HepG2 (cell line): ENCODE measurements around the gene B4GALT4. TPM values are rescaled to one million over a fixed set of nuclear protein-coding genes. Genes with fewer than 3 reads are reported as not detected.

Source experiments
- ATAC-seq: fragments of 200-7000 bp; cut with Tn5 transposase; 3 replicates; pipeline ENCODE4 v1.9.1; 2020; ENCODE audit warnings: mild to moderate bottlenecking, moderate library complexity
- BruUV-seq: library from RNA; stranded (reverse); fragments of 400-500 nt; replicated peaks from 2 replicates; lab custom pipeline; 2021; lab: Mats Ljungman, UMichigan
- CTCF ChIA-PET: fragments of 300-600 bp; formaldehyde crosslinking; extraction: SDS; loops from one replicate; lab custom pipeline; 2021; ENCODE audit warnings: low total read pairs, inconsistent platforms, low intra/inter-chr PET ratio; lab: Yijun Ruan, JAX
- POLR2A ChIA-PET: fragments of 350-600 bp; sonication (Branson Sonifier 250); formaldehyde crosslinking; loops from one replicate; lab custom pipeline; 2020; ENCODE audit warnings: antibody characterized with exemption, inconsistent platforms; lab: Yijun Ruan, JAX
- DNase-seq: peaks from one replicate; pipeline ENCODE4 v3.0.0-alpha.2; 2015; ENCODE audit warnings: low spot score
- FAIRE-seq: peaks from 3 replicates; lab custom pipeline; 2011; peaks lifted over from hg19 to GRCh38; lab: Jason Lieb, UNC
- H2AFZ ChIP-seq: one replicate; pipeline ENCODE4 v1.6.1; 2011; ENCODE audit warnings: low read length, inconsistent platforms
- H3K27ac ChIP-seq: fragments of 300-600 bp; 3 replicates; pipeline ENCODE4 v1.8.0; 2011; ENCODE audit warnings: mixed run types, mild to moderate bottlenecking, mixed read lengths, low read length, inconsistent platforms; ENCODE audit not compliant: insufficient read depth; ENCODE audit errors: extremely low read length
- H3K27me3 ChIP-seq, 2 experiments: fragments of 200-600 bp in 1 of 2; 2 replicates in 1 of 2; 3 replicates in 1 of 2; pipeline versions ENCODE4 v1.6.0 to v1.8.0; 2011; ENCODE audit warnings: low read length in 2 of 2, mild to moderate bottlenecking in 2 of 2, moderate library complexity in 2 of 2, inconsistent platforms in 1 of 2; ENCODE audit not compliant: insufficient read depth in 2 of 2, control insufficient read depth in 1 of 2
- H3K36me3 ChIP-seq, 2 experiments: fragments of 200-600 bp in 1 of 2; replicated peaks in 1 of 2; 2 replicates in 1 of 2; 3 replicates in 1 of 2; pipeline versions ENCODE4 v1.5.1 to v1.8.0; 2011; ENCODE audit warnings: low read length in 2 of 2, inconsistent platforms in 1 of 2; ENCODE audit not compliant: insufficient read depth in 2 of 2, control insufficient read depth in 1 of 2
- H3K4me1 ChIP-seq: 2 replicates; pipeline ENCODE4 v1.5.1; 2012; ENCODE audit warnings: low read length, inconsistent platforms; ENCODE audit not compliant: insufficient read depth
- H3K4me2 ChIP-seq: 2 replicates; pipeline ENCODE4 v1.6.0; 2011; ENCODE audit warnings: low read depth, low read length, inconsistent platforms
- H3K4me3 ChIP-seq, 3 experiments: fragments of 200-600 bp in 1 of 3; sonication (generic), shearing (Covaris generic) in 1 of 3; replicated peaks in 1 of 3; 2 replicates each; pipeline ENCODE4 v1.5.1; 2011 to 2016; ENCODE audit warnings: low read length in 3 of 3, inconsistent platforms in 2 of 3, low read depth in 2 of 3, mild to moderate bottlenecking in 2 of 3, control low read depth in 1 of 3, mixed read lengths in 1 of 3; ENCODE audit not compliant: insufficient read depth in 1 of 3
- H3K79me2 ChIP-seq: one replicate; pipeline ENCODE4 v1.6.1; 2011; ENCODE audit warnings: low read length, inconsistent platforms; ENCODE audit not compliant: insufficient read depth
- H3K9ac ChIP-seq: 2 replicates; pipeline ENCODE4 v1.6.0; 2011; ENCODE audit warnings: mild to moderate bottlenecking, low read depth, low read length, inconsistent platforms; ENCODE audit not compliant: insufficient read depth
- H3K9me3 ChIP-seq: 2 replicates; pipeline ENCODE4 v1.5.1; 2012; ENCODE audit warnings: mild to moderate bottlenecking, low read length
- H4K20me1 ChIP-seq: 2 replicates; pipeline ENCODE4 v1.6.0; 2011; ENCODE audit warnings: inconsistent platforms, mild to moderate bottlenecking, low read length, moderate library complexity; ENCODE audit not compliant: insufficient read depth
- PTBP1 ChIP-seq: fragments of 200-400 bp; formaldehyde crosslinking; IDR thresholded peaks from 2 replicates; pipeline ENCODE4 v1.6.1; 2018; ENCODE audit warnings: low read length, low read depth; ENCODE audit not compliant: poor library complexity, severe bottlenecking
- SMAD1 ChIP-seq: sonication (generic); formaldehyde crosslinking; IDR thresholded peaks from 2 replicates; pipeline ENCODE4 v1.4.0; 2020; ENCODE audit warnings: missing genetic modification reagents, low read depth, mild to moderate bottlenecking, borderline replicate concordance
- SNAPC5 ChIP-seq: sonication (generic); formaldehyde crosslinking; IDR thresholded peaks from 2 replicates; pipeline ENCODE4 v1.8.1; 2023; ENCODE audit warnings: mild to moderate bottlenecking, missing genetic modification reagents, borderline replicate concordance
- STAT5B ChIP-seq: sonication (generic); formaldehyde crosslinking; IDR thresholded peaks from 2 replicates; pipeline ENCODE4 v1.4.0; 2020; ENCODE audit warnings: missing genetic modification reagents
- WIZ ChIP-seq: sonication (generic); formaldehyde crosslinking; IDR thresholded peaks from 2 replicates; pipeline ENCODE4 v1.5.1; 2020; ENCODE audit warnings: mild to moderate bottlenecking, missing genetic modification reagents
- ZNF138 ChIP-seq: sonication (generic); formaldehyde crosslinking; IDR thresholded peaks from 2 replicates; pipeline ENCODE4 v1.5.0; 2020; ENCODE audit warnings: mild to moderate bottlenecking, low read depth, missing genetic modification reagents
- ZNF281 ChIP-seq: sonication (generic); formaldehyde crosslinking; IDR thresholded peaks from 2 replicates; pipeline ENCODE4 v1.4.0; 2020; ENCODE audit warnings: missing genetic modification reagents, borderline replicate concordance
- ZNF326 ChIP-seq: sonication (generic); formaldehyde crosslinking; IDR thresholded peaks from 2 replicates; pipeline ENCODE4 v1.4.0; 2020; ENCODE audit warnings: missing genetic modification reagents, borderline replicate concordance
- ZNF354B ChIP-seq: sonication (generic); formaldehyde crosslinking; IDR thresholded peaks from 2 replicates; pipeline ENCODE4 v1.8.0; 2022; ENCODE audit warnings: mild to moderate bottlenecking, missing genetic modification reagents
- ZNF563 ChIP-seq: sonication (generic); formaldehyde crosslinking; IDR thresholded peaks from 2 replicates; pipeline ENCODE4 v1.8.0; 2022; ENCODE audit warnings: mild to moderate bottlenecking, moderate library complexity, missing genetic modification reagents
- ZNF678 ChIP-seq: sonication (generic); formaldehyde crosslinking; IDR thresholded peaks from 2 replicates; pipeline ENCODE4 v1.4.0; 2020; ENCODE audit warnings: mild to moderate bottlenecking, missing genetic modification reagents
- WGBS: methylation state at CpG from one replicate; pipeline ENCODE4 v1.1.6; 2017; ENCODE audit warnings: low lambda C conversion rate; 5-methylcytosine and 5-hydroxymethylcytosine counted together
- in situ Hi-C: cut with HindIII; loops from 2 replicates; pipeline ENCODE4 v1.10.0; 2017; ENCODE audit warnings: low pct_unique_long_range_greater_than_20kb; ENCODE audit not compliant: extremely low pct_ligation_motif_present
- intact Hi-C: fragments of 100-400 bp; cut with micrococcal nuclease; formaldehyde crosslinking; loops from one replicate; pipeline ENCODE4 v1.10.0; 2022; ENCODE audit not compliant: unreplicated experiment
- polyA plus RNA-seq, 8 experiments: library from polyadenylated mRNA; depleted of rRNA in 3 of 8; stranded (reverse) in 7 of 8; unstranded in 1 of 8; fragments of >200 nt; fragmentation: Illumina TruSeq in 4 of 8; extraction: Trizol in 4 of 8; gene quantifications; 2 replicates each; pipeline versions ENCODE4 v1.2.1 to v1.2.3, GENCODE V29; 2011 to 2016; ENCODE audit warnings: low read depth in 4 of 8, missing spikeins in 1 of 8, mixed read lengths in 1 of 8; ENCODE audit not compliant: insufficient read depth in 1 of 8
- total RNA-seq, 5 experiments: library from RNA; depleted of rRNA; stranded (reverse); fragments of >200 nt; fragmentation: Illumina TruSeq; extraction: Trizol; gene quantifications; 2 replicates each; pipeline ENCODE4 v1.2.3, GENCODE V29; 2016; ENCODE audit warnings: low read depth in 1 of 5

Gene B4GALT4
- total and polyA plus RNA-seq, 2 of the 13 experiments (the other 11 are each of a cell fraction or from before 2014, with no cell fraction given): 16.9 to 29.0 TPM

- TF ChIP-seq ZNF326 (no peak), ZNF138 (CRISPR knock-in tag) (no peak), PTBP1 (no peak), SMAD1 (CRISPR knock-in tag) (no peak), ZNF354B (no peak), ZNF563 (CRISPR knock-in tag) (no peak)
- TF ChIP-seq, all 625 proteins: peak for 0
Observed at GRCh38 chr3:119257111-119257510, 16.4 kb upstream of the B4GALT4 start (continued).

GRCh38 chr3:119255214-119255613 lies 14.5 kb upstream of the B4GALT4 start:
- in situ Hi-C loops (no loop called here), intact Hi-C loops (no loop called here)
- Histone ChIP-seq H3K79me2 (no peaks in the 10 kb centered on the region), H3K9ac (no peak overlapping the region), H3K4me2 (no peak overlapping the region), H3K27ac (no peak overlapping the region), H2AFZ (no peak overlapping the region), H3K4me1 (no peaks in the 10 kb centered on the region), H3K9me3 (no peaks in the 10 kb centered on the region), H3K27me3 (0 out of 5 replicates have a peak, but pooled peaks cover 0 to 6% of the 10 kb centered on the region in 2 experiments), H3K36me3 (no peaks in the 10 kb centered on the region), H3K4me3 (no peak overlapping the region), H4K20me1 (no peaks in the 10 kb centered on the region)
- DNase-seq (no peak), FAIRE-seq (no peak), ATAC-seq (no peak)
- TF ChIP-seq WIZ (CRISPR knock-in tag): no peak
- TF ChIP-seq ZNF281 (CRISPR knock-in tag): no peak
- TF ChIP-seq STAT5B (CRISPR knock-in tag): no peak
- no peak for TF ChIP-seq ZNF678 (CRISPR knock-in tag)
- TF ChIP-seq SNAPC5 (CRISPR knock-in tag): no peak
- no TSS peak for BruUV-seq
- 3% methylated on average over 2 of the region's 2 CpGs for WGBS
- ChIA-PET POLR2A (no interaction called here), CTCF (no interaction called here)
